ENCODE results near the gene NRDC.

- TF ChIP-seq REST (IDR thresholded peaks at IDR 0.05): no peak
- no peak for TF ChIP-seq PBX3 (IDR thresholded peaks at IDR 0.05)
- TF ChIP-seq CTCF (IDR thresholded peaks at IDR 0.05): no peak
- no peak for TF ChIP-seq CEBPB (IDR thresholded peaks at IDR 0.05)
- no peak for TF ChIP-seq POLR2A (IDR thresholded peaks at IDR 0.05; ENCODE audit: low read length)
- TF ChIP-seq EP300 (IDR thresholded peaks at IDR 0.05): no peak
- TF ChIP-seq HDAC2 (IDR thresholded peaks at IDR 0.05): no peak
- TF ChIP-seq HMGXB4 (CRISPR knock-in tag; IDR thresholded peaks at IDR 0.05; ENCODE audit: borderline replicate concordance): no peak
Measured at GRCh38 chr1:51899022-51899421, 20.5 kb upstream of the NRDC start.

Measured in A549 (cell line).